ENCODE data around the gene GPR37L1. TPM values are rescaled to one million over a fixed set of nuclear protein-coding genes. Genes with fewer than 3 reads are reported as not detected.

Gene GPR37L1
- total RNA-seq, 6 experiments from 2014 or later: 0.12 to 0.49 (median 0.12) TPM; not detected in 2

DNA sequence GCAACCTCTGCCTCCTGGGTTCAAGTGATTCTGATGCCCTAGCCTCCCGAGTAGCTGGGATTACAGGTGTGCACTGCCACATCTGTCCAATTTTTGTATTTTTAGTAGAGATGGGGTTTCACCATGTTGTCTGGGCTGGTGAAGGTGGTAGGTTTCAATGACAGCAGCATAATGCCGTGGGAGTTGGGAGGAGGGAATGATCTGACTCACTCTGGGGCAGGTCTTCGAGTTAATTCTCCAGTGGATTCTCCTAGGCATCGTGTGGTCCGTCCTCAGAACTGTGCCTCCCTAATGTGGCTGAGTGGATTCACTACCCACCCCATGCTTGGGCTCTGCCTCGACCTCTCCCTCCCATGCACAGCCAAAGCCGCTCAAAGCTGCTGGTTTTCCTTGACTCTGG is 1.7 kb upstream of the GPR37L1 start:
- ATAC-seq: no peak
- TF ChIP-seq, protein P1, sequence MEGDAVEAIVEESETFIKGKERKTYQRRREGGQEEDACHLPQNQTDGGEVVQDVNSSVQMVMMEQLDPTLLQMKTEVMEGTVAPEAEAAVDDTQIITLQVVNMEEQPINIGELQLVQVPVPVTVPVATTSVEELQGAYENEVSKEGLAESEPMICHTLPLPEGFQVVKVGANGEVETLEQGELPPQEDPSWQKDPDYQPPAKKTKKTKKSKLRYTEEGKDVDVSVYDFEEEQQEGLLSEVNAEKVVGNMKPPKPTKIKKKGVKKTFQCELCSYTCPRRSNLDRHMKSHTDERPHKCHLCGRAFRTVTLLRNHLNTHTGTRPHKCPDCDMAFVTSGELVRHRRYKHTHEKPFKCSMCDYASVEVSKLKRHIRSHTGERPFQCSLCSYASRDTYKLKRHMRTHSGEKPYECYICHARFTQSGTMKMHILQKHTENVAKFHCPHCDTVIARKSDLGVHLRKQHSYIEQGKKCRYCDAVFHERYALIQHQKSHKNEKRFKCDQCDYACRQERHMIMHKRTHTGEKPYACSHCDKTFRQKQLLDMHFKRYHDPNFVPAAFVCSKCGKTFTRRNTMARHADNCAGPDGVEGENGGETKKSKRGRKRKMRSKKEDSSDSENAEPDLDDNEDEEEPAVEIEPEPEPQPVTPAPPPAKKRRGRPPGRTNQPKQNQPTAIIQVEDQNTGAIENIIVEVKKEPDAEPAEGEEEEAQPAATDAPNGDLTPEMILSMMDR (IDR thresholded peaks at IDR 0.05): no peak
- TF ChIP-seq POLR2A (IDR thresholded peaks at IDR 0.05): no peak
- H3K27ac ChIP-seq: no peak overlapping the region
- H3K9me3 ChIP-seq: no peaks in the 10 kb centered on the region
- H3K36me3 ChIP-seq: no peaks in the 10 kb centered on the region
- WGBS (ENCODE audit: insufficient coverage, low coverage, low lambda C conversion rate, missing lambda C conversion rate): 55% methylated on average over 7 of the region's 7 CpGs
- intact Hi-C loops (cut with DNase I): loop anchor here (5.0 to 10.0 kb wide), 3 partner anchors 119 to 236 kb away; partner anchors contain the start of gene SHISA4 (in 1 of the 2)
- no peak overlapping the region for H3K4me3 ChIP-seq
- H3K4me1 ChIP-seq: peaks cover 0 to 12% (median 6%) of the 10 kb centered on the region in 4 donors
- no peak for DNase-seq
- H3K27me3 ChIP-seq: no peaks in the 10 kb centered on the region

DNA sequence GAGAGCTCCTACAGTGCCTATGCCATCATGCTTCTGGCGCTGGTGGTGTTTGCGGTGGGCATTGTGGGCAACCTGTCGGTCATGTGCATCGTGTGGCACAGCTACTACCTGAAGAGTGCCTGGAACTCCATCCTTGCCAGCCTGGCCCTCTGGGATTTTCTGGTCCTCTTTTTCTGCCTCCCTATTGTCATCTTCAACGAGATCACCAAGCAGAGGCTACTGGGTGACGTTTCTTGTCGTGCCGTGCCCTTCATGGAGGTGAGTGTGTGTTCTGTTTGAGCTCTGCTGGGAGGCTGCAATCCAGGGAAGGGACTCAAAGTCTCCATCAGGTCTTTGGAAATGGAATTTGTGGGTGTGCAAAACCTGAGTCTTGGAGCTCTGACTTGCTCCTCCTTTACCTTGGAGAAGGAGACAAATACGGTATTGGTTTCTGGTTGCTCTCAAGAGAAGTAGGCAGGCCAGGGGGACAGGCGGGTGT is 658 bp downstream of the GPR37L1 start:
- no CpG with 5 or more reads among the region's 10 CpGs for WGBS (ENCODE audit: insufficient coverage, low coverage, low lambda C conversion rate, missing lambda C conversion rate)
- intact Hi-C loops (cut with DNase I): loop anchor here (5.0 to 10.0 kb wide), 3 partner anchors 121 to 239 kb away; partner anchors contain the start of gene SHISA4 (in 1 of the 2)
- TF ChIP-seq, protein P1 (IDR thresholded peaks at IDR 0.05): no peak
- TF ChIP-seq POLR2A (IDR thresholded peaks at IDR 0.05): no peak
- Histone ChIP-seq H3K9me3 (no peaks in the 10 kb centered on the region), H3K36me3 (no peaks in the 10 kb centered on the region), H3K4me3 (no peak overlapping the region), H3K27me3 (no peaks in the 10 kb centered on the region), H3K27ac (no peak overlapping the region), H3K4me1 (peaks cover 0 to 5% (median 3%) of the 10 kb centered on the region in 4 donors)
- ATAC-seq (no peak), DNase-seq (no peak)

DNA sequence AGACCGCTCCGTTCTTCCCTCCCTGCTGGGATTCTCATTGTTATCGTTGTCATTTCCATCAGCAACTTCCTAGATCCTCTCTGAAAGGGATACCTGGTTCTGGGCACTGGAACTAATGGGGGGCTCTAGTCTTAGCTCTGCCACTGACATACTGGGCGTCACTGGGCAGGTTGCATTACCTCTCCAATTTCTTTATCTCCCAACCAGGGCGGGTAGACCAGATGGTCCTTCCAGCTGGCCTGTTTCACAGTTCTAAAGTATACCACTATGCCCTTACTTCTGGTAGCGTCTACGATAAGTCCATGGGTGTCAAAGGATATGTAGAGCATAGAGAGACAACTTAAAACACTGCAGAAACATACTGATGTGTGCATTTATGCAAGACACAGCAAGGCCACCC is 1.4 kb downstream of the GPR37L1 start:
- DNase-seq (no peak), ATAC-seq (no peak)
- intact Hi-C loops (cut with DNase I): loop anchor here (5.0 to 10.0 kb wide), 3 partner anchors 122 to 239 kb away; partner anchors contain the start of gene SHISA4 (in 1 of the 2)
- Histone ChIP-seq H3K27me3 (no peaks in the 10 kb centered on the region), H3K27ac (no peak overlapping the region), H3K36me3 (no peaks in the 10 kb centered on the region), H3K4me1 (no peaks in the 10 kb centered on the region), H3K9me3 (no peaks in the 10 kb centered on the region), H3K4me3 (no peak overlapping the region)
- TF ChIP-seq POLR2A (IDR thresholded peaks at IDR 0.05): no peak
- 68% methylated on average over 4 of the region's 7 CpGs for WGBS (ENCODE audit: insufficient coverage, low coverage, low lambda C conversion rate, missing lambda C conversion rate)

DNA sequence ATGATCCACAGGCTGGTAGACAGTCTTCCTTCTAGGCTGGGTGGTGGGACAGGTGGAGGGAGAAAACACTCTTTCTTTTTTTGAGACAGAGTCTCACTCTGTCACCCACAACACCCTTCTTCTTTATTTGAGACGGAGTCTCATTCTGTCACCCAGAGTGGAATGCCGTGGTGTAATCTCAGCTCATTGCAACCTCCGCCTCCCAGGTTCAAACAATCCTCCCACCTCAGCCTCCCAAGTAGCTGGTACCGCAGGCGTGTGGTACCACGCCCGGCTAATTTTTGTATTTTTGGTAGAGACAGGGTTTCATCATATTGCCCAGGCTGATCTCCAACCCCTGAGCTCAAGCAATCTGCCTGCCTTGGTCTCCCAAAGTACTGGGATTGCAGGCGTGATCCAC is 2.9 kb downstream of the GPR37L1 start:
- H3K4me3 ChIP-seq: no peak overlapping the region
- no peaks in the 10 kb centered on the region for H3K27me3 ChIP-seq
- no peaks in the 10 kb centered on the region for H3K9me3 ChIP-seq
- H3K36me3 ChIP-seq: no peaks in the 10 kb centered on the region
- no peaks in the 10 kb centered on the region for H3K4me1 ChIP-seq
- ATAC-seq (no peak), DNase-seq (no peak)
- WGBS (ENCODE audit: insufficient coverage, low coverage, low lambda C conversion rate, missing lambda C conversion rate): 84% methylated on average over 8 of the region's 8 CpGs
- H3K27ac ChIP-seq: no peak overlapping the region
- intact Hi-C loops (cut with DNase I): loop anchor here (10.0 kb wide), 2 partner anchors 221 to 241 kb away; partner anchors contain the start of gene SHISA4 (in 1 of the 2)
- TF ChIP-seq, protein P1 (IDR thresholded peaks at IDR 0.05): no peak
- no peak for TF ChIP-seq POLR2A (IDR thresholded peaks at IDR 0.05)

DNA sequence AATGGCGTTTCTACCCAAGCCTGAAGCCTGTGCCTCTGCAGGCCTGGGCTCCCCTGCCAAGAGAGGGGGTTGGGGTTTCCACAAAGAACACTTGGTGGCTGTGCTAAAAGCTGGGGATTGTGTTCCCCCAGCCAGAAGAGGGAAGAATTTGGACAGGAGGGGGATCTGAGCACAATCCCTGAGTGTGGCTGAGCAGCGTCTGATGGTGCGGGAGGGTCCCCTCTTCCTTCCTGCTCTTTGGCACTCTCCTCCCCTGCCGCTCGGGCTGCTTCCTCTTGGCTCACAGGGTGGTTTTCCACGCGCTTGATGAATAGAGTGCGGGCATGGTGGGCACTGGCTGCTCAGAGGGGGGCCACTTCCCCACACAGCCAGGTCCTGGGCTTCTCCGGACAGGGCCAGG is 3.7 kb downstream of the GPR37L1 start:
- intact Hi-C loops (cut with DNase I): loop anchor here (10.0 kb wide), 2 partner anchors 222 to 242 kb away; partner anchors contain the start of gene SHISA4 (in 1 of the 2)
- H3K27me3 ChIP-seq: no peaks in the 10 kb centered on the region
- H3K36me3 ChIP-seq: no peaks in the 10 kb centered on the region
- H3K27ac ChIP-seq: no peak overlapping the region
- H3K4me3 ChIP-seq: no peak overlapping the region
- ATAC-seq: no peak
- H3K9me3 ChIP-seq: no peaks in the 10 kb centered on the region
- no peak for DNase-seq
- no peak for TF ChIP-seq POLR2A (IDR thresholded peaks at IDR 0.05)
- TF ChIP-seq, protein P1 (IDR thresholded peaks at IDR 0.05): no peak
- no peaks in the 10 kb centered on the region for H3K4me1 ChIP-seq
- 0% methylated on average over 1 of the region's 9 CpGs for WGBS (ENCODE audit: insufficient coverage, low coverage, low lambda C conversion rate, missing lambda C conversion rate)

Measured in right lobe of liver (tissue), 6 donors.